Central memory CD8-positive, alpha-beta T cell (primary cell): ENCODE measurements around the gene PHLDA3.

Experiments used
- ATAC-seq: fragments of 150-1000 bp; cut with Tn5 transposase; replicated peaks from 2 replicates; pipeline ENCODE4 v1.10.0; 2022; ENCODE audit warnings: mild to moderate bottlenecking, moderate FRiP score, moderate number of reproducible peaks; ENCODE audit not compliant: poor library complexity, severe bottlenecking; ENCODE audit errors: extremely low read depth
- DNase-seq, 2 donors: peaks; one replicate each; pipeline ENCODE4 v3.0.0; 2021; ENCODE audit warnings: low spot score in 2 of 2
- H3K27ac Mint-ChIP-seq: one replicate; pipeline ENCODE4 v1.8.0; 2022; ENCODE audit warnings: low read depth, mild to moderate bottlenecking, moderate library complexity, mixed read lengths
- H3K27me3 Mint-ChIP-seq: one replicate; pipeline ENCODE4 v1.8.0; 2022; ENCODE audit warnings: mixed read lengths
- H3K36me3 Mint-ChIP-seq: one replicate; pipeline ENCODE4 v1.8.0; 2022; ENCODE audit warnings: mild to moderate bottlenecking, moderate library complexity, mixed read lengths; ENCODE audit not compliant: insufficient read depth
- H3K4me1 Mint-ChIP-seq: one replicate; pipeline ENCODE4 v1.8.0; 2022; ENCODE audit warnings: mixed read lengths
- H3K4me3 Mint-ChIP-seq: one replicate; pipeline ENCODE4 v1.8.0; 2022; ENCODE audit warnings: mild to moderate bottlenecking, moderate library complexity, mixed read lengths
- H3K9me3 Mint-ChIP-seq: one replicate; pipeline ENCODE4 v1.8.0; 2022; ENCODE audit warnings: mixed read lengths

Gene PHLDA3

GRCh38 chr1:201424146-201424545, 44.8 kb downstream of the PHLDA3 start:
- H3K36me3 Mint-ChIP-seq = peaks cover 1% of the 10 kb centered on the region
- H3K4me3 Mint-ChIP-seq = no peak overlapping the region
- H3K27me3 Mint-ChIP-seq = peaks cover 24% of the 10 kb centered on the region
- H3K27ac Mint-ChIP-seq = no peak overlapping the region
- ATAC-seq (no peak), DNase-seq (no peak)
- H3K9me3 Mint-ChIP-seq = no peaks in the 10 kb centered on the region
- H3K4me1 Mint-ChIP-seq = no peaks in the 10 kb centered on the region

DNA sequence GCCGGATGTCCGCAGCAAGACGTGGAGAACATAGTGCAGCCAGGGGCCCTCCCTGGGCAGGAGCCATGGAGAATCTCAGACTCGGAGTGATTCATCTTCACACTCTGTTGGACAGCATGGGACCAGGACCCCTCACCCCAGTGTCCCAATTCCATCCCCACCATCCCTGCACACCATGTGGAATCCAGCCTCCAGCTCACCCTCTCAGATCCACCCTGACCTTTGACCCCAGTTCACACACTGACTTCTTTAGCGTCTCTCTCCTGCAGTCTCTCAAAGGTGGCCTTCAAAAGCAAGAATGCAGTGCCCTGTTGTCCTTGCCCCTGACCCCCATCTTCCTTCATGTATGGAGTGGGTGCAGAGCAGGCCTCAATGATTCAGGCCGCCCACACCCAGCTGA, 45.3 kb downstream of the PHLDA3 start:
- peaks cover 1% of the 10 kb centered on the region for H3K36me3 Mint-ChIP-seq
- peaks cover 24% of the 10 kb centered on the region for H3K27me3 Mint-ChIP-seq
- no peak overlapping the region for H3K27ac Mint-ChIP-seq
- DNase-seq = no peak
- ATAC-seq = no peak
- H3K4me3 Mint-ChIP-seq = no peak overlapping the region
- H3K9me3 Mint-ChIP-seq = no peaks in the 10 kb centered on the region
- no peaks in the 10 kb centered on the region for H3K4me1 Mint-ChIP-seq

DNA sequence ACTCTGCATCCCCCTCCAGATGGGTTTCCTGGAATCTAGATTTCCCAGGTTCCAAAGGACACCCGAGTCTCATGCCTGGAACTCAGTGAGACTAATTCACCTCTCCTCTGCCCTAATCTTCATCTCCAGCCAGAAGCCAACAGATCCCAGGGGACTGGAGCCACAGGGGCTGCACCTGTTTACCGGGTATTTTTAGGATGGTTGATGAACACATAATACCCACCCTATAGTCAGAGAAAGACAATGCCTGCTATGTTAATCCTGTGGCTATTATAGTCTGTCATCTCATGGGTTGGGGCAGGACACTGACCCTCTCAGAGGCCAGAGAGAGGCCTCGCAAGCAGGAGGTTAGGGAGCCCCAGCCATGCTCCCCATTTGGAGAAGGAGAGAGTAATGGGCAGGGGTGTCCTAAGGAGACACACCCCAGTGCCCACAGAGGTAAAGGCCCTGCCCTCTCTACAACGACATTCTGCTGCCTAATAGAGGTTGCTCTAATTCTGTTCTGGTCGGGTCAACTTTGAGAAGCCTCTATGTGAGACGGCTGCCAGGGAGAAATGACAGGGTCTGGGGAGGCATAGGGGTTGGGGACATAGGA, 46.5 kb downstream of the PHLDA3 start:
- Mint-ChIP-seq H3K36me3 (peaks cover 1% of the 10 kb centered on the region), H3K27me3 (peaks cover 28% of the 10 kb centered on the region), H3K4me3 (no peak overlapping the region), H3K4me1 (no peaks in the 10 kb centered on the region), H3K27ac (no peak overlapping the region), H3K9me3 (no peaks in the 10 kb centered on the region)
- DNase-seq (no peak), ATAC-seq (no peak)

DNA sequence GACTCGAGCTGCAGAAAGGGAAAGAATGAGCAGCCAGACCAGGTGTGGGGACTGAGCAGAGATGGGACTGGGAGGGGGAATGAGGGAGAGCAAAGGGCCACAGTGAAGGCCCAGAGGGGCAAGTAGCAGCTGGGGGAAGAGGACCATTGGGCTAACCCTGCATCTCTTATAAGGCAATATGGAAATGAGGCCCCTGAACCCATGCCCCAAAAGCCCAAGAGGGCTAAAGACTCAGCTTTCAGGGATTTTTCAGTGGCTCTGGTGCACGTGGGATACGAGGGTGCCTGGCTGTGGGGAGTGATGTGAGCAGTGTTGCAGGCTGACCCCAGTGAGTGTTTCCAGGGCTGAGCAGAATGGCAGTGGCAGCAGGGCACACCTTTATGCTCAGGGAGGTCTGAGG, 47.0 kb downstream of the PHLDA3 start:
- Mint-ChIP-seq H3K27me3 (peaks cover 34% of the 10 kb centered on the region), H3K9me3 (no peaks in the 10 kb centered on the region), H3K36me3 (peaks cover 1% of the 10 kb centered on the region), H3K4me1 (no peaks in the 10 kb centered on the region), H3K27ac (no peak overlapping the region), H3K4me3 (no peak overlapping the region)
- DNase-seq (no peak), ATAC-seq (no peak)

- peaks cover 41% of the 10 kb centered on the region for H3K27me3 Mint-ChIP-seq
- H3K4me1 Mint-ChIP-seq = no peaks in the 10 kb centered on the region
- H3K27ac Mint-ChIP-seq = no peak overlapping the region
- ATAC-seq (no peak), DNase-seq (no peak)
- peaks cover 1% of the 10 kb centered on the region for H3K36me3 Mint-ChIP-seq
- no peak overlapping the region for H3K4me3 Mint-ChIP-seq
- H3K9me3 Mint-ChIP-seq = no peaks in the 10 kb centered on the region
Measured at GRCh38 chr1:201421041-201421440, 47.9 kb downstream of the PHLDA3 start.

- no peak overlapping the region for H3K27ac Mint-ChIP-seq
Measured at GRCh38 chr1:201420608-201421002, 48.4 kb downstream of the PHLDA3 start.

GRCh38 chr1:201419746-201420607, 49.0 kb downstream of the PHLDA3 start:
- Mint-ChIP-seq H3K9me3 (no peaks in the 10 kb centered on the region), H3K36me3 (peaks cover 1% of the 10 kb centered on the region), H3K27me3 (peaks cover 50% of the 10 kb centered on the region), H3K27ac (no peak overlapping the region), H3K4me1 (no peaks in the 10 kb centered on the region), H3K4me3 (no peak overlapping the region)
- DNase-seq (no peak), ATAC-seq (no peak)

More at GRCh38 chr1:201420608-201421002, 48.4 kb downstream of the PHLDA3 start:
- peaks cover 44% of the 10 kb centered on the region for H3K27me3 Mint-ChIP-seq
- H3K36me3 Mint-ChIP-seq = peaks cover 1% of the 10 kb centered on the region
- no peak overlapping the region for H3K4me3 Mint-ChIP-seq
- no peaks in the 10 kb centered on the region for H3K4me1 Mint-ChIP-seq
- DNase-seq = no peak
- no peaks in the 10 kb centered on the region for H3K9me3 Mint-ChIP-seq
- ATAC-seq = no peak

DNA sequence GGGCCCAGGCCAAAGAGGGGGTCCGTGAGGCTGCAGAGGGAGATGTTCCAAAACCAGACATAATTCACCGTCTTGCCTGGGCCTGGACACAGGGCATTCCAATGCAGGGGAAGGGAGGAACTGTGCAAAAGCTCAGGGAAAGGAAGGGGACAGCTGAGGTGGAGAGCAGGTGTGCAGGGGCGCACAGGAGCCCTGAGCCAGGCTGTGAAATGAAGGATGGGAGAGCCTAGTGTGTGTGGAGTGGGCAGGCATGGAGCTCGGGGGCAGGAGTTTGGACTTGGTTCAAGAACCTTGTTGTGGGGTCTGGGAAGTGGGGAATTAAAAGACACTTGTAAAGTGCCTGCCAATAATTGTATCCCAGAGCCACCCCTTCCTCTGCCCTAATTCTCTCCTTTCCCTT, 49.7 kb downstream of the PHLDA3 start:
- H3K4me3 Mint-ChIP-seq = no peak overlapping the region
- no peaks in the 10 kb centered on the region for H3K9me3 Mint-ChIP-seq
- H3K27me3 Mint-ChIP-seq = peaks cover 55% of the 10 kb centered on the region
- H3K27ac Mint-ChIP-seq = no peak overlapping the region
- no peaks in the 10 kb centered on the region for H3K36me3 Mint-ChIP-seq
- no peaks in the 10 kb centered on the region for H3K4me1 Mint-ChIP-seq
- DNase-seq (no peak), ATAC-seq (no peak)

- no peak overlapping the region for H3K4me3 Mint-ChIP-seq
- H3K36me3 Mint-ChIP-seq = no peaks in the 10 kb centered on the region
- no peak overlapping the region for H3K27ac Mint-ChIP-seq
- H3K9me3 Mint-ChIP-seq = no peaks in the 10 kb centered on the region
- DNase-seq = no peak
- no peaks in the 10 kb centered on the region for H3K4me1 Mint-ChIP-seq
- no peak for ATAC-seq
- peaks cover 55% of the 10 kb centered on the region for H3K27me3 Mint-ChIP-seq
Measured at GRCh38 chr1:201418461-201418860, 50.5 kb downstream of the PHLDA3 start.
